Ectodermal cell (in vitro differentiated cells): ENCODE data around the gene CITED2.
A peak's percentile ranks its signal among the peaks of the same experiment; 100 is the strongest.

Experiments
- H3K27ac ChIP-seq: 2 replicates; pipeline ENCODE4 v1.7.0; 2013; ENCODE audit warnings: mild to moderate bottlenecking, low read depth, low read length; ENCODE audit not compliant: insufficient read depth, poor library complexity, severe bottlenecking
- H3K27me3 ChIP-seq: 2 replicates; pipeline ENCODE4 v1.7.0; 2013; ENCODE audit warnings: mild to moderate bottlenecking, low read length; ENCODE audit not compliant: insufficient read depth, control insufficient read depth, poor library complexity, severe bottlenecking
- H3K36me3 ChIP-seq: one replicate; pipeline ENCODE4 v1.7.0; 2013; ENCODE audit warnings: low read length; ENCODE audit not compliant: control insufficient read depth, insufficient read depth
- H3K4me1 ChIP-seq: one replicate; pipeline ENCODE4 v1.7.0; 2013; ENCODE audit warnings: low read length; ENCODE audit not compliant: control insufficient read depth, insufficient read depth
- H3K4me3 ChIP-seq: 2 replicates; pipeline ENCODE4 v1.7.0; 2013; ENCODE audit warnings: low read depth, low read length, control low read depth; ENCODE audit not compliant: insufficient read depth
- H3K9me3 ChIP-seq: 2 replicates; pipeline ENCODE4 v1.7.0; 2013; ENCODE audit warnings: mild to moderate bottlenecking, low read length, moderate library complexity; ENCODE audit not compliant: control insufficient read depth
- WGBS, 2 experiments: methylation state at CpG; one replicate each; pipeline ENCODE4 v1.1.7; 2013; ENCODE audit warnings: missing lambda C conversion rate in 2 of 2; 5-methylcytosine and 5-hydroxymethylcytosine counted together

CITED2 gene

DNA sequence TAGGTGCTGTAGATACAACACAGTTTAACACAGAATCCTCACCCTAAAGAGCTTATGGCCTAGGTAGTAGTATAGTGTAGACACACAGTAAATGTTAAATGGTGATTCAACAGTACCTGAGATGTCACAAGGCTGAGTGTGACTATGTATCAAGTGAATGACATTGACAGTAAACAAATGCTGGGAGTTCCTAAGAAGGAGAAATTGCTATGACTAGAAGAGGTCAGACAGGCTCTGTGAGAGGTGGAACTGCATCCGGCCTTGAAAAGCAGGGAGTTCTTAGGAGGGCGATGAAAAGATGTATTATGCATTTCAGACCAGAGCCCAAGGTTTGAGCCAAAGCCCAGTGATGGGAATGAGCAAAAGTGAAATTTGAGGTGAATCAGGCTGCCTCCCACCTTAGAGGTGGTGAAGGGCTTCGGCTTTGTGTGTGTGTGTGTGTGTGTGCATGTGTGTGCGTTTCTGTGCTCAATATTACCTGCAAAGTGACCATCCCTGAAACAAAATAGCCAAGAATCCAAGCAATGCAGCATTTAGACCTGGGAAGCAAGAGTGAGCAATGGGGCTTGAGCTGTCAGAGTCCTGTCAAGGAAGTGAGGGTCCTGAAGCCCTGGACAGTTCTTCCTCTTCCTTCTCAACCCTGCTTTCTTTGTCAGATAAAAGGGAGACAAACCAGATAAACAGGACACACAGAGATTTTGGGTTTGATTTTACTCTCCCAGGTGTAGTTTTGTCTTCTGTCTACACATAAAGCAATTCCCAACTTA, 32.3 kb upstream of the CITED2 start:
- Histone ChIP-seq H3K27ac (no peak overlapping the region), H3K4me1 (no peaks in the 10 kb centered on the region), H3K27me3 (no peaks in the 10 kb centered on the region), H3K36me3 (no peaks in the 10 kb centered on the region), H3K4me3 (no peak overlapping the region), H3K9me3 (no peaks in the 10 kb centered on the region)
- 91 to 92% methylated on average over 4 of the region's 4 CpGs for WGBS, 2 experiments

GRCh38 chr6:139402876-139403386, 28.5 kb upstream of the CITED2 start:
- 95 to 96% methylated on average over 7 of the region's 7 CpGs for WGBS, 2 experiments
- Histone ChIP-seq H3K4me1 (no peaks in the 10 kb centered on the region), H3K27ac (no peak overlapping the region), H3K9me3 (no peaks in the 10 kb centered on the region), H3K27me3 (no peaks in the 10 kb centered on the region), H3K4me3 (no peak overlapping the region), H3K36me3 (no peaks in the 10 kb centered on the region)

- H3K27me3 ChIP-seq, result no peaks in the 10 kb centered on the region
- no peaks in the 10 kb centered on the region for H3K9me3 ChIP-seq
- WGBS, 2 experiments, result 94 to 100% methylated on average over 1 of the region's 1 CpG
- H3K36me3 ChIP-seq, result no peaks in the 10 kb centered on the region
- peaks cover 9% of the 10 kb centered on the region for H3K4me1 ChIP-seq
- H3K4me3 ChIP-seq, result no peak overlapping the region
- no peak overlapping the region for H3K27ac ChIP-seq
These were observed 24.2 kb upstream of the CITED2 start for GRCh38 chr6:139398658-139399057.

DNA sequence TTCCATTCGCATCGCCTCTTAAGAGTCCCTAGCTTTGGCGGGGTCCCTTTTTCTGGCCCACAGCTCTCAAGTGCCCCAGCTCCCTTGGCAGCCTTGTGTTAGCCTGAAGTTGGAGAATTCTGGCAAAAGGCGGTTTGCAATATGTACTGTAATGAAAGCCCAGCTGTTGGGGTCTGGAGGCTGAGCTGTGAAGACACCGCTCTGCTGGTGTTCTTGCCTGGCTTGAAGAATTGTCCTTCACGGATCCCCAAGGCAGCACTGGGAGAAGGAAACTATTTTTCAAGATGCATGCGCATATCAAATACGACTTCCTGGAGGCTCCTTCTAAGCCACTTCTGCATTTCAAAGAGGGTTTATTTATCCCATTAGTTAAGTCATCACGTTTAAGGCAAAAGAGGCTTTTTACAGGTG, 21.4 kb upstream of the CITED2 start:
- H3K4me1 ChIP-seq, result peaks cover 9% of the 10 kb centered on the region
- H3K36me3 ChIP-seq, result no peaks in the 10 kb centered on the region
- H3K9me3 ChIP-seq, result no peaks in the 10 kb centered on the region
- H3K27me3 ChIP-seq, result no peaks in the 10 kb centered on the region
- peak overlapping the region; percentile 36 for H3K27ac ChIP-seq
- no peak overlapping the region for H3K4me3 ChIP-seq
- WGBS, 2 experiments, result 5 to 8% methylated on average over 9 of the region's 9 CpGs

- Histone ChIP-seq H3K36me3 (no peaks in the 10 kb centered on the region), H3K4me1 (peaks cover 9% of the 10 kb centered on the region), H3K9me3 (no peaks in the 10 kb centered on the region), H3K27ac (no peak overlapping the region), H3K4me3 (no peak overlapping the region), H3K27me3 (no peaks in the 10 kb centered on the region)
- 43 to 59% methylated on average over 1 of the region's 1 CpG for WGBS, 2 experiments
These were observed 20.9 kb upstream of the CITED2 start for GRCh38 chr6:139395371-139395770.

GRCh38 chr6:139394027-139394649, 19.7 kb upstream of the CITED2 start:
- Histone ChIP-seq H3K36me3 (no peaks in the 10 kb centered on the region), H3K9me3 (no peaks in the 10 kb centered on the region), H3K27ac (no peak overlapping the region), H3K4me1 (peaks cover 9% of the 10 kb centered on the region), H3K27me3 (no peaks in the 10 kb centered on the region), H3K4me3 (no peak overlapping the region)
- no CpG with 5 or more reads among the region's 1 CpG for WGBS, 2 experiments

GRCh38 chr6:139392794-139393193, 18.3 kb upstream of the CITED2 start:
- 79 to 94% methylated on average over 1 of the region's 1 CpG for WGBS, 2 experiments
- Histone ChIP-seq H3K36me3 (no peaks in the 10 kb centered on the region), H3K4me3 (no peak overlapping the region), H3K27me3 (no peaks in the 10 kb centered on the region), H3K9me3 (no peaks in the 10 kb centered on the region), H3K27ac (no peak overlapping the region), H3K4me1 (peaks cover 9% of the 10 kb centered on the region)

GRCh38 chr6:139391709-139392108, 17.3 kb upstream of the CITED2 start:
- Histone ChIP-seq H3K4me1 (peaks cover 9% of the 10 kb centered on the region), H3K36me3 (no peaks in the 10 kb centered on the region), H3K4me3 (no peak overlapping the region), H3K9me3 (no peaks in the 10 kb centered on the region), H3K27ac (no peak overlapping the region), H3K27me3 (no peaks in the 10 kb centered on the region)
- WGBS, 2 experiments, result 97% methylated on average over 3 of the region's 3 CpGs

DNA sequence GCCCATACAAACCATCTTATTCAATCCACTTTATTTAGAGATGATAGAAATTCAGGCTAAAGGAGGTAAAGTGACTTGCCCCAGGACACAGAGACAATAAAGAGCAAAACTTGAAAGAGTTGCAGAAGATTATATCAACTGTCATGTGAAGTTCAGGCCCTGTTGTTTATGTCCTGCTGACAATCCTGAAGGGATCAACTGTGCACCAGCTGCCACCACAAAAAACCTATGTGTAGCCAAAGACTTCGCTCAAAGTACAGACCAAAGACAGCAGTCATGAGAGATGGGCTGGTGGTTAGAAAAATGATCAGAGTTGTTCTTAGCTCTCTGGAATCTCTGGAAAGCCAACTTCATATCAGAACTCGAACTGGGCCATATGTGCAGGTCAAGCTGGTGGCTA, 16.0 kb upstream of the CITED2 start:
- Histone ChIP-seq H3K9me3 (no peaks in the 10 kb centered on the region), H3K36me3 (no peaks in the 10 kb centered on the region), H3K4me3 (no peak overlapping the region), H3K27ac (no peak overlapping the region), H3K27me3 (no peaks in the 10 kb centered on the region), H3K4me1 (peaks cover 4% of the 10 kb centered on the region)
- WGBS, 2 experiments, result 94 to 97% methylated on average over 2 of the region's 2 CpGs

- Histone ChIP-seq H3K36me3 (no peaks in the 10 kb centered on the region), H3K27me3 (no peaks in the 10 kb centered on the region), H3K4me3 (no peak overlapping the region), H3K9me3 (no peaks in the 10 kb centered on the region), H3K27ac (no peak overlapping the region), H3K4me1 (no peaks in the 10 kb centered on the region)
- 76 to 100% methylated on average over 2 of the region's 2 CpGs for WGBS, 2 experiments
These were observed 13.9 kb upstream of the CITED2 start for GRCh38 chr6:139388384-139388783.
